Activated B cell treated with CpG ODN at 0.5 μM for 24 hours (primary cell): ENCODE results near the gene PRLR. TPM values are rescaled to one million over a fixed set of nuclear protein-coding genes. Genes with fewer than 3 reads are reported as not detected.

Source experiments
- ATAC-seq: fragments of 200-7000 bp; cut with Tn5 transposase; one replicate; pipeline ENCODE4 v1.10.0; 2021; ENCODE audit warnings: low read depth, mild to moderate bottlenecking, moderate library complexity
- CTCF ChIA-PET: fragments of 350-600 bp; sonication (Branson Sonifier 250); formaldehyde crosslinking; loops from one replicate; lab custom pipeline; 2021; ENCODE audit warnings: antibody characterized with exemption; lab: Charles Lee
- POLR2A ChIA-PET: fragments of 350-600 bp; sonication (Branson Sonifier 250); formaldehyde crosslinking; loops from one replicate; lab custom pipeline; 2021; ENCODE audit warnings: antibody characterized with exemption; lab: Charles Lee
- DNase-seq: peaks from one replicate; pipeline ENCODE4 v3.0.0; 2022
- H3K27ac Mint-ChIP-seq: one replicate; pipeline ENCODE4 v1.8.0; 2020; ENCODE audit warnings: mixed read lengths
- H3K27me3 Mint-ChIP-seq: one replicate; pipeline ENCODE4 v1.8.0; 2021; ENCODE audit warnings: mixed read lengths
- H3K36me3 Mint-ChIP-seq: one replicate; pipeline ENCODE4 v1.8.0; 2021; ENCODE audit warnings: low read depth, mixed read lengths
- H3K4me1 Mint-ChIP-seq: one replicate; pipeline ENCODE4 v1.8.0; 2021; ENCODE audit warnings: mixed read lengths
- H3K4me3 Mint-ChIP-seq: one replicate; pipeline ENCODE4 v1.8.0; 2020; ENCODE audit warnings: mild to moderate bottlenecking, mixed read lengths
- H3K9me3 Mint-ChIP-seq: one replicate; pipeline ENCODE4 v1.8.0; 2020; ENCODE audit warnings: mixed read lengths
- intact Hi-C: fragments of 100-400 bp; cut with micrococcal nuclease; formaldehyde crosslinking; loops from one replicate; pipeline ENCODE4 v1.15.1; 2024
- total RNA-seq: library from RNA; stranded (reverse); gene quantifications from 2 replicates; pipeline ENCODE4 v1.2.3, GENCODE V29; 2022
- TF ChIP-seq, protein P1 (sequence below): fragments of 200-600 bp; IDR thresholded peaks from one replicate; pipeline ENCODE4 v1.8.0; 2022; ENCODE audit warnings: antibody characterized with exemption, mild to moderate bottlenecking

The PRLR gene
- total RNA-seq, 1 donor from 2014 or later: 3.7 TPM

DNA sequence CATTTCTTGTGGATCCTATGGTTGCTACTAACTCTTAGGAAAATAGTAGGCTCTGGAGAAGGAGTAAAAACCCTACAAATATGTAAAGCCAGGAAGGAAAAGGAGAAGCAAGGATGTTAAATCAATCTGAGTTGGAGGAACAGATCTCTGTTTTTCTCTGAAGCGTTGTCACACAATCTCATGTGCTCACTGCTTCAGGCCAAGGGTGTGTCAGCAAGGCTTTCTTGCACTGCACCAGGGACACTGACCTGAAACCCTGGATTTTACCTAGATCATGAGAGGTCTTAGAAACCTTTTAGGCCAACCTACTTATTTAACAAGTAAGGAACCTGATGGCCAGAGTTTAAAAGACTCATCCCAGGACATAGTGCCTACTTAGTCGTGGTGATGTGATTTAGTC is 170.1 kb downstream of the PRLR start:
- H3K9me3 Mint-ChIP-seq: no peaks in the 10 kb centered on the region
- CTCF ChIA-PET: no interaction called here
- POLR2A ChIA-PET: no interaction called here
- TF ChIP-seq, protein P1, sequence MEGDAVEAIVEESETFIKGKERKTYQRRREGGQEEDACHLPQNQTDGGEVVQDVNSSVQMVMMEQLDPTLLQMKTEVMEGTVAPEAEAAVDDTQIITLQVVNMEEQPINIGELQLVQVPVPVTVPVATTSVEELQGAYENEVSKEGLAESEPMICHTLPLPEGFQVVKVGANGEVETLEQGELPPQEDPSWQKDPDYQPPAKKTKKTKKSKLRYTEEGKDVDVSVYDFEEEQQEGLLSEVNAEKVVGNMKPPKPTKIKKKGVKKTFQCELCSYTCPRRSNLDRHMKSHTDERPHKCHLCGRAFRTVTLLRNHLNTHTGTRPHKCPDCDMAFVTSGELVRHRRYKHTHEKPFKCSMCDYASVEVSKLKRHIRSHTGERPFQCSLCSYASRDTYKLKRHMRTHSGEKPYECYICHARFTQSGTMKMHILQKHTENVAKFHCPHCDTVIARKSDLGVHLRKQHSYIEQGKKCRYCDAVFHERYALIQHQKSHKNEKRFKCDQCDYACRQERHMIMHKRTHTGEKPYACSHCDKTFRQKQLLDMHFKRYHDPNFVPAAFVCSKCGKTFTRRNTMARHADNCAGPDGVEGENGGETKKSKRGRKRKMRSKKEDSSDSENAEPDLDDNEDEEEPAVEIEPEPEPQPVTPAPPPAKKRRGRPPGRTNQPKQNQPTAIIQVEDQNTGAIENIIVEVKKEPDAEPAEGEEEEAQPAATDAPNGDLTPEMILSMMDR: no peak
- ATAC-seq: no peak
- H3K27ac Mint-ChIP-seq: no peak overlapping the region
- no peak overlapping the region for H3K4me3 Mint-ChIP-seq
- H3K27me3 Mint-ChIP-seq: peaks cover 17% of the 10 kb centered on the region
- no peak for DNase-seq
- H3K4me1 Mint-ChIP-seq: no peaks in the 10 kb centered on the region
- H3K36me3 Mint-ChIP-seq: no peaks in the 10 kb centered on the region
- intact Hi-C loops: no loop called here

DNA sequence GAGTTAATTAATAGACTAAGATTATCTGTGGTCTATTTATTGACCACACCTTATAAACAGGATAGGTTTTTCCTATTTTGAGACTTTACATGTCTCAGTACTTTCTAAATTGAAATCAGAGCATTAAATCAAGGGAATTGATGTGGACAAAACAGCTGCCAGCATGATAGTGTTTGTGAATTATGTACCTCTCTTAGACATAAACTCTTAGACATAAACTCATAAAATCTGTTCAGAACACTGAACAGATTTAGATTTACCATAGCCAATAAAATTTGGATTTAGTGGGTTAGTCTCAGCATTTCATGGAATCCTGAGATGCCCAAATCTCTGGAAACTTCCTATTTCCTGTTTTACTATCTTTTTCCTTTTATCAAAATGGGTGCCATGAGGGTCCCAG is 171.0 kb downstream of the PRLR start:
- ATAC-seq (no peak), DNase-seq (no peak)
- Mint-ChIP-seq H3K9me3 (no peaks in the 10 kb centered on the region), H3K27ac (no peak overlapping the region), H3K27me3 (peaks cover 19% of the 10 kb centered on the region), H3K4me3 (no peak overlapping the region), H3K36me3 (no peaks in the 10 kb centered on the region), H3K4me1 (no peaks in the 10 kb centered on the region)
- CTCF ChIA-PET: no interaction called here
- TF ChIP-seq, protein P1: no peak
- POLR2A ChIA-PET: no interaction called here
- intact Hi-C loops: no loop called here

DNA sequence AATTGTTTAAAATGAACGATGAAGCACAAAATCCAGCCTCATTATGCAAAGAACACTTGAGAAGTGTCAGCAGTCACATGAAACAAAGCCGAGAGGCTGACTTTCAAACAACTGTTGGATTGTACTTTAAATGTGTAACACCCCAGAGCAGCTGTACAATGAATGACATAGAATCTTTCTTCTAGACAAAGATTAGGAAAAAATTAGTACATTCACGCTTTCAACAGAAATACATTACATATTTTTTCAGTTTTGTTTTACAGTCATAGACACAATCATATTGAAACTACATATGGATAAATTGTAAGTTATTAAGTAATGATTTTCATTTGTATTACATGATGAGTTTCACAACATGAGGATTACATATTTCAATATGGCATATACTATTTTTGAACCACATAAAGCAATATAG is 171.9 kb downstream of the PRLR start:
- no peak overlapping the region for H3K4me3 Mint-ChIP-seq
- intact Hi-C loops: no loop called here

DNA sequence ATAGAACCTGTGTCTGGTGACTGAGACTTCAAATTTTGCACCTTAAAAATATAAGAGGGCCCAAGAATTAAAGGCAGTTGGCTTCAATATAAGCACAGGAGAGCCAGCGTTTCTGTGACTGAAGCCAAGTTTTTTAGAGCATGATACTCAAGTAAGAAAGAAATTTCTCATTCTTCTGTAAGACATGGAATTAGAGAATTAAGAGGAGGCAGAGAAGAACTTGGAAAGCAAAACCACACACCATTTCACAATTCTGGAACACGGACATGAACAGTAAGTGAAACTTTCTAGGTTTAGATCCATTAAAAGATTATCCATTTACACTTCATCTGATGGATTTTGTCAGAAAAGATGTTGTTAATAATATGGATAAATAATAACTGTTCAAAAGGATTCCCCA is 173.6 kb downstream of the PRLR start:
- Mint-ChIP-seq H3K9me3 (peaks cover under 1% of the 10 kb centered on the region), H3K36me3 (no peaks in the 10 kb centered on the region), H3K4me1 (no peaks in the 10 kb centered on the region), H3K27me3 (peaks cover 9% of the 10 kb centered on the region), H3K4me3 (no peak overlapping the region), H3K27ac (no peak overlapping the region)
- ATAC-seq (no peak), DNase-seq (no peak)
- ChIA-PET POLR2A (no interaction called here), CTCF (no interaction called here)
- intact Hi-C loops: no loop called here
- TF ChIP-seq, protein P1: no peak

More for the DNA sequence above, 171.9 kb downstream of the PRLR start:
- Mint-ChIP-seq H3K36me3 (no peaks in the 10 kb centered on the region), H3K9me3 (no peaks in the 10 kb centered on the region), H3K4me1 (no peaks in the 10 kb centered on the region), H3K27ac (no peak overlapping the region), H3K27me3 (peaks cover 16% of the 10 kb centered on the region)
- TF ChIP-seq, protein P1: no peak
- ChIA-PET CTCF (no interaction called here), POLR2A (no interaction called here)
- ATAC-seq (no peak), DNase-seq (no peak)

DNA sequence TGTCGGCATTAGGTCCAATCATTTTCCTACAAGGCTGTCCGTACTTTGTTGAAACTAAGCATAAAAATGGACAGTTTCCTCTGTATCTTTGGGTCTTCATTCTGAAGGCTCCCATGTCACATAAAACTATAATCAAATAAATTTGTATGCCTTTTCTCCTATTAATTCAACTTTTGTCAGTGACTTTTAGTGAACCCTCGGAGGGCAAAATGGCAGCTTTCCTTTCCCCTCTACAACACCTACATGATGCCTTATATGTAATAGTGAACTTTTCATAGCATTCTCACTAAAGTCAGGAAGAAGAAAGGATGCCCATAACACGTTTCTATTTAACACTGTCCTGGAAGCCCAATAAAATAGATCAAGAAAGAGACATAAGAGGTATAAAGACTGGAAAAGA is 177.4 kb downstream of the PRLR start:
- H3K36me3 Mint-ChIP-seq: no peaks in the 10 kb centered on the region
- DNase-seq: no peak
- H3K4me3 Mint-ChIP-seq: no peak overlapping the region
- peaks cover 3% of the 10 kb centered on the region for H3K9me3 Mint-ChIP-seq
- H3K27ac Mint-ChIP-seq: no peak overlapping the region
- no peak for ATAC-seq
- H3K27me3 Mint-ChIP-seq: peaks cover 11% of the 10 kb centered on the region
- POLR2A ChIA-PET: no interaction called here
- TF ChIP-seq, protein P1: no peak
- no peaks in the 10 kb centered on the region for H3K4me1 Mint-ChIP-seq
- intact Hi-C loops: no loop called here
- CTCF ChIA-PET: no interaction called here
